ENCODE measurements around the gene TMEM60. TPM values are rescaled to one million over a fixed set of nuclear protein-coding genes. Genes with fewer than 3 reads are reported as not detected.

The TMEM60 gene
- total RNA-seq, 2 experiments from 2014 or later, result 1.2 to 2.4 TPM

GRCh38 chr7:77747178-77747577 is 51.1 kb downstream of the TMEM60 start:
- POLR2A ChIA-PET, result interaction anchor here (1.7 kb wide), 1 partner anchor 10 kb away, joined by 7 read pairs; no protein-coding TSS in a partner anchor
- no peak for DNase-seq

GRCh38 chr7:77746824-77747165 is 51.4 kb downstream of the TMEM60 start:
- TF ChIP-seq, protein P1, sequence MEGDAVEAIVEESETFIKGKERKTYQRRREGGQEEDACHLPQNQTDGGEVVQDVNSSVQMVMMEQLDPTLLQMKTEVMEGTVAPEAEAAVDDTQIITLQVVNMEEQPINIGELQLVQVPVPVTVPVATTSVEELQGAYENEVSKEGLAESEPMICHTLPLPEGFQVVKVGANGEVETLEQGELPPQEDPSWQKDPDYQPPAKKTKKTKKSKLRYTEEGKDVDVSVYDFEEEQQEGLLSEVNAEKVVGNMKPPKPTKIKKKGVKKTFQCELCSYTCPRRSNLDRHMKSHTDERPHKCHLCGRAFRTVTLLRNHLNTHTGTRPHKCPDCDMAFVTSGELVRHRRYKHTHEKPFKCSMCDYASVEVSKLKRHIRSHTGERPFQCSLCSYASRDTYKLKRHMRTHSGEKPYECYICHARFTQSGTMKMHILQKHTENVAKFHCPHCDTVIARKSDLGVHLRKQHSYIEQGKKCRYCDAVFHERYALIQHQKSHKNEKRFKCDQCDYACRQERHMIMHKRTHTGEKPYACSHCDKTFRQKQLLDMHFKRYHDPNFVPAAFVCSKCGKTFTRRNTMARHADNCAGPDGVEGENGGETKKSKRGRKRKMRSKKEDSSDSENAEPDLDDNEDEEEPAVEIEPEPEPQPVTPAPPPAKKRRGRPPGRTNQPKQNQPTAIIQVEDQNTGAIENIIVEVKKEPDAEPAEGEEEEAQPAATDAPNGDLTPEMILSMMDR (IDR thresholded peaks at IDR 0.05), result no peak
- peak overlapping the region; percentile 49 for H3K27ac Mint-ChIP-seq
- H3K36me3 ChIP-seq (ENCODE audit: insufficient read depth, low read length), result peaks cover 24% of the 10 kb centered on the region
- H3K4me1 ChIP-seq (ENCODE audit: insufficient read depth, low read length), result peaks cover 16% of the 10 kb centered on the region
- H3K36me3 Mint-ChIP-seq (ENCODE audit: low read depth), result peaks cover 45% of the 10 kb centered on the region
- no peaks in the 10 kb centered on the region for H3K27me3 ChIP-seq (ENCODE audit: control insufficient read depth in 1 of 2, insufficient read depth in 2 of 2, low read length in 2 of 2)
- H3K27ac ChIP-seq (ENCODE audit: low read depth in 1 of 2, low read length in 2 of 2), result no peak overlapping the region
- no peaks in the 10 kb centered on the region for H3K9me3 ChIP-seq (ENCODE audit: control insufficient read depth in 1 of 2, insufficient read depth in 1 of 2, low read length in 2 of 2)
- ChIA-PET CTCF (no interaction called here), POLR2A (interaction anchor here (1.7 kb wide), 1 partner anchor 10 kb away, joined by 7 read pairs; no protein-coding TSS in a partner anchor)
- intact Hi-C loops (cut with DNase I, micrococcal nuclease), result no loop called here
- ATAC-seq (ENCODE audit: poor library complexity) (no peak), DNase-seq (no peak)
- no peaks in the 10 kb centered on the region for H3K27me3 Mint-ChIP-seq
- H3K9me3 Mint-ChIP-seq, result no peaks in the 10 kb centered on the region
- H3K4me3 ChIP-seq (ENCODE audit: low read length), result no peak overlapping the region
- peaks cover 39% of the 10 kb centered on the region for H3K4me1 Mint-ChIP-seq (ENCODE audit: low read depth)
- no peak overlapping the region for H3K4me3 Mint-ChIP-seq

More at GRCh38 chr7:77747178-77747577, 51.1 kb downstream of the TMEM60 start:
- Histone ChIP-seq H3K4me3 (ENCODE audit: low read length) (no peak overlapping the region), H3K36me3 (ENCODE audit: insufficient read depth, low read length) (peaks cover 26% of the 10 kb centered on the region), H3K9me3 (ENCODE audit: control insufficient read depth in 1 of 2, insufficient read depth in 1 of 2, low read length in 2 of 2) (no peaks in the 10 kb centered on the region), H3K27me3 (ENCODE audit: control insufficient read depth in 1 of 2, insufficient read depth in 2 of 2, low read length in 2 of 2) (no peaks in the 10 kb centered on the region), H3K4me1 (ENCODE audit: insufficient read depth, low read length) (peaks cover 20% of the 10 kb centered on the region), H3K27ac (ENCODE audit: low read depth in 1 of 2, low read length in 2 of 2) (no peak overlapping the region)
- TF ChIP-seq, protein P1 (IDR thresholded peaks at IDR 0.05), result no peak
- no peak for ATAC-seq (ENCODE audit: poor library complexity)
- Mint-ChIP-seq H3K27ac (peak overlapping the region; percentile 65), H3K4me1 (ENCODE audit: low read depth) (peaks cover 43% of the 10 kb centered on the region), H3K36me3 (ENCODE audit: low read depth) (peaks cover 44% of the 10 kb centered on the region), H3K4me3 (no peak overlapping the region), H3K9me3 (no peaks in the 10 kb centered on the region), H3K27me3 (no peaks in the 10 kb centered on the region)
- intact Hi-C loops (cut with DNase I, micrococcal nuclease), result no loop called here
- CTCF ChIA-PET, result interaction anchor here (1.6 kb wide), 1 partner anchor 52 kb away, joined by 3 read pairs; the partner anchor contains the start of genes PHTF2 and TMEM60

DNA sequence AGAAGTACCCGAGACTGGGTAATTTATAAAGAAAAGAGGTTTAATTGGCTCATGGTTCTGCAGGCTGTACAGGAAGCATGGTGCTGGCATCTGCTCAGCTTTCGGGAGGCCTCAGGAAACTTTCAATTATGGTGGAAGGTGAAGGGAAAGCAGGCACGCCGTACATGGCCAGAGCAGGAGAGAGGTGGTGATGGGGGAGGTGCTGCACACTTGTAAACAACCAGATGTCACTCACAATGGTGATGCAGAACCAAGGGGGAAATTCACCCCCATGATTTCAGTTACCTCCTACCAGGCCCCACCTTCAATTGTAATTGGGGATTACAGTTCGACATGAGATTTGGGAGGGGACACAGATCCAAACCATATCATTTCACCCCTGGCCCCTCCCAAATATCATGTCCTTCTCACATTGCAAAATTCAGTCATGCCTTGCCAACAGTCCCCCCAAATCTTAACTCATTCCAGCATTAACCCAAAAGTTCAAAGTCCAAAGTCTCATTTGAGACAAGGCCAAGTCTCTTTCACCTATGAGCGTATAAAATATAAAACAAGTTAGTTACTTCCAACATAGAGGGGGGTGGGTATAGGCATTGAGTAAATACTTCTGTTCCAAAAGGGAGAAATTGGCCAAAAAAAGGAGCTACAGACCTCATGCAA is 51.9 kb downstream of the TMEM60 start:
- ATAC-seq (ENCODE audit: poor library complexity) (no peak), DNase-seq (no peak)
- ChIA-PET CTCF (no interaction called here), POLR2A (interaction anchor here (1.7 kb wide), 1 partner anchor 11 kb away, joined by 7 read pairs; no protein-coding TSS in a partner anchor)
- Mint-ChIP-seq H3K4me3 (no peak overlapping the region), H3K9me3 (no peaks in the 10 kb centered on the region), H3K27ac (peak overlapping the region; percentile 49), H3K4me1 (ENCODE audit: low read depth) (peaks cover 34% of the 10 kb centered on the region), H3K27me3 (no peaks in the 10 kb centered on the region), H3K36me3 (ENCODE audit: low read depth) (peaks cover 47% of the 10 kb centered on the region)
- TF ChIP-seq, protein P1 (IDR thresholded peaks at IDR 0.05), result no peak
- H3K36me3 ChIP-seq (ENCODE audit: insufficient read depth, low read length), result peaks cover 20% of the 10 kb centered on the region
- no peak overlapping the region for H3K4me3 ChIP-seq (ENCODE audit: low read length)
- intact Hi-C loops (cut with DNase I, micrococcal nuclease), result no loop called here
- no peaks in the 10 kb centered on the region for H3K9me3 ChIP-seq (ENCODE audit: control insufficient read depth in 1 of 2, insufficient read depth in 1 of 2, low read length in 2 of 2)
- H3K27me3 ChIP-seq (ENCODE audit: control insufficient read depth in 1 of 2, insufficient read depth in 2 of 2, low read length in 2 of 2), result no peaks in the 10 kb centered on the region
- H3K4me1 ChIP-seq (ENCODE audit: insufficient read depth, low read length), result peaks cover 16% of the 10 kb centered on the region
- H3K27ac ChIP-seq (ENCODE audit: low read depth in 1 of 2, low read length in 2 of 2), result no peak overlapping the region
